ENCODE measurements around the gene MUC6. TPM values are rescaled to one million over a fixed set of nuclear protein-coding genes. Genes with fewer than 3 reads are reported as not detected.

MUC6 gene
- total and polyA plus RNA-seq, 2 of the 8 experiments (the other 6 are each of a cell fraction or from before 2014, with no cell fraction given) = not detected

DNA sequence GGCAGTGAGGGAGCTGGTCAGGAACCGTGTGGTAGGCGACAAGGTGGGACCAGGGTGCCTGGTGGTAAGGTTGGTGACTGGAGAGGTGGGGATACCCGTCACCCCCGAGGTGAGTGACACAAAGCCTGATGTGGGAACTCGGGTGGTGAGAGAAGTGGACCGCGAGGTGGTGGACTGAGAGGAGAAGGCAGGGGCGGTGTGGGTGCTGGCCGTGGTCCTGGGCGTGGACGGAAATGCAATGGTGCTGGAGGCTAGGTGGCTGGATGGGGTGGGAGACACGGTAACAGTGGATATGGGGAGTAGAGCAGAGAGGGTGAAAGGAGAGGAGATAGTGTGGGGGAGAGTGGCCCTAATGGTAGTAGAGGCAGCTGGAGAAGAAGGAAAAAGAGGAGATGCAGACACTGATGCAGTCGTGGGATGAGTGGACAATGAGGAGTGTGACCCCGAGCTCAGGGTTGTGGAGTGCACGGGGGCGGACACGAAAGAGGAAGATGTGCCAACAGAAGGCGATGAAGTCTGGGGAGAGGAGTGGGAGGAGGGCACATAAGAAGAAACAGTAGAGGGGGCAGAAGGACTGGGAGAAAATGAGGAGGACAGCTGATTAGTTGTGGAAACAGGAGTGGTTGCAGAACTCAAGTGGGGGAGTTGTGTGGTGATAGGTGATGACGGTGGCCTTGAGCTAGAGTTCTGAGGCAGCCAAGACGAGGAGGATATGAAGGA is 20.5 kb downstream of the MUC6 start (continued):
- TF ChIP-seq NANOG (IDR thresholded peaks at IDR 0.05; ENCODE audit: insufficient read depth, low read depth, low read length, poor library complexity, severe bottlenecking) = no peak
- no peak for TF ChIP-seq SUZ12 (IDR thresholded peaks at IDR 0.05; ENCODE audit: low read length)
- TF ChIP-seq RNF2 (IDR thresholded peaks at IDR 0.05; ENCODE audit: borderline replicate concordance, low read depth, low read length, missing control alignments, poor library complexity, severe bottlenecking) = no peak
- no peak for TF ChIP-seq YY1 (IDR thresholded peaks at IDR 0.05; ENCODE audit: low read depth, low read length)
- TF ChIP-seq, protein P1, sequence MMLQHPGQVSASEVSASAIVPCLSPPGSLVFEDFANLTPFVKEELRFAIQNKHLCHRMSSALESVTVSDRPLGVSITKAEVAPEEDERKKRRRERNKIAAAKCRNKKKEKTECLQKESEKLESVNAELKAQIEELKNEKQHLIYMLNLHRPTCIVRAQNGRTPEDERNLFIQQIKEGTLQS (IDR thresholded peaks at IDR 0.05; ENCODE audit: insufficient read depth, low read depth, low read length) = no peak
- no peak for TF ChIP-seq TBP (IDR thresholded peaks at IDR 0.05; ENCODE audit: low read depth, low read length)
- no peak for TF ChIP-seq BCL11A (IDR thresholded peaks at IDR 0.05; ENCODE audit: low read depth in 2 of 2, low read length in 2 of 2)

Data from H1 (cell line).